Vagina (tissue), 2 donors: Measurements from ENCODE around the gene AKAP13. TPM values are rescaled to one million over a fixed set of nuclear protein-coding genes. Genes with fewer than 3 reads are reported as not detected.

Experiments used
- DNase-seq, 2 donors: peaks; one replicate each; pipeline ENCODE4 v3.0.0-alpha.2; 2017; ENCODE audit errors: extremely low spot score in 2 of 2
- H3K27ac ChIP-seq: fragments of 200-600 bp; sonication (generic); one replicate; pipeline ENCODE4 v1.5.1; 2019
- H3K27me3 ChIP-seq: fragments of 200-600 bp; sonication (generic); one replicate; pipeline ENCODE4 v1.5.1; 2019
- H3K36me3 ChIP-seq, 2 donors: fragments of 200-600 bp; sonication (generic); one replicate each; pipeline ENCODE4 v1.5.1; 2017 to 2019
- H3K4me1 ChIP-seq: fragments of 200-600 bp; sonication (generic); one replicate; pipeline ENCODE4 v1.5.1; 2019
- H3K4me3 ChIP-seq, 2 donors: fragments of 200-600 bp; sonication (generic); 1 replicate in 1 of 2; 2 replicates in 1 of 2; pipeline ENCODE4 v1.5.1; 2016 to 2019
- H3K9me3 ChIP-seq: fragments of 200-600 bp; sonication (generic); one replicate; pipeline ENCODE4 v1.5.1; 2019
- POLR2A ChIP-seq, 2 donors: fragments of 450-650 bp; IDR thresholded peaks; one replicate each; pipeline ENCODE4 v1.6.1; 2017; ENCODE audit warnings: antibody characterized with exemption in 2 of 2, mild to moderate bottlenecking in 2 of 2, moderate library complexity in 2 of 2
- POLR2AphosphoS5 ChIP-seq, 2 donors: sonication (generic); formaldehyde crosslinking; IDR thresholded peaks; one replicate each; pipeline ENCODE4 v1.9.0; 2017; ENCODE audit warnings: antibody characterized with exemption in 2 of 2, mild to moderate bottlenecking in 2 of 2, low read depth in 1 of 2; ENCODE audit not compliant: insufficient read depth in 1 of 2
- intact Hi-C: fragments of 100-400 bp; cut with DNase I; formaldehyde crosslinking; loops from one replicate; pipeline ENCODE4 v1.15.1; 2023
- total RNA-seq: library from RNA; depleted of rRNA; stranded (reverse); fragments of >200 nt; gene quantifications from one replicate; pipeline ENCODE4 v1.2.3, GENCODE V29; 2016
- TF ChIP-seq, protein P1 (sequence below), 3 experiments: fragments of 450-650 bp in 2 of 3; fragments of 200-600 bp in 1 of 3; sonication (generic) in 1 of 3; IDR thresholded peaks; one replicate each; pipeline ENCODE4 v1.5.1; 2017 to 2019; ENCODE audit warnings: antibody characterized with exemption in 3 of 3, mild to moderate bottlenecking in 2 of 3, moderate library complexity in 2 of 3

AKAP13 gene
- total RNA-seq, 1 donor from 2014 or later, result 177 TPM

GRCh38 chr15:85633859-85634258 is 253.5 kb downstream of the AKAP13 start:
- peaks cover 15% of the 10 kb centered on the region for H3K4me1 ChIP-seq
- H3K36me3 ChIP-seq, result no peaks in the 10 kb centered on the region
- no peak for DNase-seq
- no peak overlapping the region for H3K27ac ChIP-seq
- H3K27me3 ChIP-seq, result no peaks in the 10 kb centered on the region
- no peak for TF ChIP-seq POLR2A (IDR thresholded peaks at IDR 0.05)
- TF ChIP-seq, protein P1, sequence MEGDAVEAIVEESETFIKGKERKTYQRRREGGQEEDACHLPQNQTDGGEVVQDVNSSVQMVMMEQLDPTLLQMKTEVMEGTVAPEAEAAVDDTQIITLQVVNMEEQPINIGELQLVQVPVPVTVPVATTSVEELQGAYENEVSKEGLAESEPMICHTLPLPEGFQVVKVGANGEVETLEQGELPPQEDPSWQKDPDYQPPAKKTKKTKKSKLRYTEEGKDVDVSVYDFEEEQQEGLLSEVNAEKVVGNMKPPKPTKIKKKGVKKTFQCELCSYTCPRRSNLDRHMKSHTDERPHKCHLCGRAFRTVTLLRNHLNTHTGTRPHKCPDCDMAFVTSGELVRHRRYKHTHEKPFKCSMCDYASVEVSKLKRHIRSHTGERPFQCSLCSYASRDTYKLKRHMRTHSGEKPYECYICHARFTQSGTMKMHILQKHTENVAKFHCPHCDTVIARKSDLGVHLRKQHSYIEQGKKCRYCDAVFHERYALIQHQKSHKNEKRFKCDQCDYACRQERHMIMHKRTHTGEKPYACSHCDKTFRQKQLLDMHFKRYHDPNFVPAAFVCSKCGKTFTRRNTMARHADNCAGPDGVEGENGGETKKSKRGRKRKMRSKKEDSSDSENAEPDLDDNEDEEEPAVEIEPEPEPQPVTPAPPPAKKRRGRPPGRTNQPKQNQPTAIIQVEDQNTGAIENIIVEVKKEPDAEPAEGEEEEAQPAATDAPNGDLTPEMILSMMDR (IDR thresholded peaks at IDR 0.05), result no peak
- TF ChIP-seq POLR2AphosphoS5 (IDR thresholded peaks at IDR 0.05; ENCODE audit: insufficient read depth in 1 of 2, low read depth in 1 of 2), result no peak
- H3K4me3 ChIP-seq, result no peak overlapping the region
- intact Hi-C loops, result no loop called here
- H3K9me3 ChIP-seq, result no peaks in the 10 kb centered on the region

- no peak for DNase-seq
- H3K27ac ChIP-seq, result no peak overlapping the region
- no peaks in the 10 kb centered on the region for H3K9me3 ChIP-seq
- H3K27me3 ChIP-seq, result no peaks in the 10 kb centered on the region
- H3K36me3 ChIP-seq, result peaks cover 0 to 11% of the 10 kb centered on the region in 2 donors
- no peak overlapping the region for H3K4me3 ChIP-seq
- TF ChIP-seq, protein P1 (IDR thresholded peaks at IDR 0.05), result no peak
- TF ChIP-seq POLR2A (IDR thresholded peaks at IDR 0.05) (no peak), POLR2AphosphoS5 (IDR thresholded peaks at IDR 0.05; ENCODE audit: insufficient read depth in 1 of 2, low read depth in 1 of 2) (no peak)
- intact Hi-C loops, result no loop called here
- H3K4me1 ChIP-seq, result peaks cover 24% of the 10 kb centered on the region
These were observed 255.9 kb downstream of the AKAP13 start for GRCh38 chr15:85636351-85636750.

DNA sequence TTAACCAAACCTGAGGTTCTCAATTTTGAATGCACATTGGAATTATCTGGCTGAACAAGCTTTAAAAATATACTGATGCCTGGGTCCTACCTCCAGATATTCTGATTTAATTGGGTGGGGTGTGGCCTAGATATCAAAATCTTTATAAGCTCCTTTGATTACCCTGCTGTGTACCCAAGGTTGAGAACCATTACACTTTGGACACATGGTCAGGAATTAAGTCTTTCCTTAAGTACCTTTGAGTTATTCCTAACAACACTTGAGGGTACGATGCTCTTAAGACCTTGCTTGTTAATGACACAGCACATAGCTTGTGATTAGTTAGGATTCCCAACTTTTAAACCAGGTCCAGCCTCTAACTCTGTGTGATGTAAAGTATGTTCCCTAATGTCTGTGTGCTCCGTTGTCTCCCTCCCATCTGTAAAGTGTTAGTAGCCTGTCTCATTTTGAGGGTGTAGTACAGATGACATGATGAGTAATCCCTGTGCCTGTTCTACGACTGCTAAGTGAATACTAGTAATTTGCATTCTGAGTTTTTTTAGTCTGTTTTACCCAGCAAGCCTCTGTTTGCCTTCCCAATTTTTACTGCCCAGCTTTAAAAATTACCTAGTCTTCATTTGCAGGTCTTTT is 259.5 kb downstream of the AKAP13 start:
- H3K4me3 ChIP-seq, result no peak overlapping the region
- no peak for DNase-seq
- H3K4me1 ChIP-seq, result peaks cover 50% of the 10 kb centered on the region
- H3K36me3 ChIP-seq, result peaks cover 0 to 16% of the 10 kb centered on the region in 2 donors
- TF ChIP-seq POLR2AphosphoS5 (IDR thresholded peaks at IDR 0.05; ENCODE audit: insufficient read depth in 1 of 2, low read depth in 1 of 2), result peak in 1 of 2 donors; percentile 18
- TF ChIP-seq, protein P1 (IDR thresholded peaks at IDR 0.05), result no peak
- H3K27ac ChIP-seq, result peak overlapping the region; percentile 52
- intact Hi-C loops, result no loop called here
- H3K9me3 ChIP-seq, result no peaks in the 10 kb centered on the region
- no peaks in the 10 kb centered on the region for H3K27me3 ChIP-seq

- Histone ChIP-seq H3K27me3 (no peaks in the 10 kb centered on the region), H3K4me1 (peaks cover 59% of the 10 kb centered on the region), H3K36me3 (peaks cover 0 to 34% of the 10 kb centered on the region in 2 donors), H3K27ac (peak overlapping the region; percentile 83), H3K9me3 (no peaks in the 10 kb centered on the region), H3K4me3 (peak overlapping the region in 1 of 2 donors; percentile 22)
- TF ChIP-seq POLR2A (IDR thresholded peaks at IDR 0.05) (no peak), POLR2AphosphoS5 (IDR thresholded peaks at IDR 0.05; ENCODE audit: insufficient read depth in 1 of 2, low read depth in 1 of 2) (no peak)
- TF ChIP-seq, protein P1 (IDR thresholded peaks at IDR 0.05), result no peak
- intact Hi-C loops, result no loop called here
- DNase-seq, result no peak
These were observed 261.8 kb downstream of the AKAP13 start for GRCh38 chr15:85642065-85642692.

GRCh38 chr15:85642693-85643066 is 262.3 kb downstream of the AKAP13 start:
- Histone ChIP-seq H3K9me3 (no peaks in the 10 kb centered on the region), H3K27me3 (no peaks in the 10 kb centered on the region), H3K36me3 (peaks cover 0 to 36% of the 10 kb centered on the region in 2 donors), H3K27ac (peak overlapping the region; percentile 83), H3K4me3 (peak overlapping the region in 1 of 2 donors; percentile 22), H3K4me1 (peaks cover 59% of the 10 kb centered on the region)
- DNase-seq, result no peak
- TF ChIP-seq POLR2AphosphoS5 (IDR thresholded peaks at IDR 0.05; ENCODE audit: insufficient read depth in 1 of 2, low read depth in 1 of 2), result peak; percentile 14 to 58
- TF ChIP-seq, protein P1 (IDR thresholded peaks at IDR 0.05), result no peak
- intact Hi-C loops, result no loop called here
